Measurements from ENCODE around the gene LRMDA.

Gene LRMDA

DNA sequence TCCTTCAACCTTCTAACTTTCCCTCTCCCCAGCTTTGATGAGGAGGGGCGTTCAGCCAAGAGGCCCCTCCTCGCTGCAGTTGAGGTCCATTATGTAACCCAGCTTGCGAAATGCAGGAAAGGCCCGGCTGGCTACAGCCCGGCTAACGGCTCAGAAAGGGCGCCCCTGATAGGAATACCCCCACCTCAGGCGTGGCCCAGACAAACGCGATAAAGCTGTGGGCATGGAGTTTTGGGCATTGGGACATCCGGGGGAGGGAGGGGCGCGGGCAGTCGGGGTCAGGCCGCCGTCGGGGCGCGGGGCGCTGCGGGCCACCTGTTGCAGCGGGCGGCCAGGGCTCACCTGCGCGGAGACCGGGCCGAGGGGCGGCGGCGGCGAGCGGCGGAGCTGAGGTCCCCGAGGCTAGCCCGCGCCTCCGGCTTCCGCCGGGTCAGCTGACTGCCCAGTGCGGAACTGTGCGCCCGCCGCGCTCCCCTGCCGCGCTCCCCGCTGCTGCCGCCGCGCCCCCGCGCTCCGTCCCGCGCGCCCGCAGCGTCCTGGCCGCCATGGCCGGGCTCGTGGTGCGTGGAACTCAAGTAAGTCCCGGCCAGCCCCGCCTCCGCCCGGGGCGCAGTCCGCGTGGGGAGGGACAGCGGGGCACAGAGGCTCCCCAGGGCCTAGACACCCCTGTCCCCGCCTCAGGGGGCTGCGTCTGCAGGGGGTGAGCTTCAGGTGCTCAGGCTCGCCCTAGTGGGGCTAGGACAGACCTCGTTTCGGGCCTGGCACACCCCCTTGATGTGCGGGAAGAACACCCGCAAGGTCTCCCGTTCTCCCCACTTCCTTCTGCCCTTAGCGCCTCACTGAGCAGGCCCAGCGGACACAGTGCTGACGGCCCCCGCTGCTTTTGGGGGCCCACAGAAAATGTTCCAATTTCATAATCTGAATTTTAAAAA is at the start of gene LRMDA:
TSS of gene LRMDA (plus strand) at position 445 of the 932 bp plus-strand sequence.
- DNase-seq (ENCODE audit: low read depth): no peak
- peak within 1 kb of the TSS; percentile 36 for H3K4me3 ChIP-seq (ENCODE audit: low read depth, low read length)

DNA sequence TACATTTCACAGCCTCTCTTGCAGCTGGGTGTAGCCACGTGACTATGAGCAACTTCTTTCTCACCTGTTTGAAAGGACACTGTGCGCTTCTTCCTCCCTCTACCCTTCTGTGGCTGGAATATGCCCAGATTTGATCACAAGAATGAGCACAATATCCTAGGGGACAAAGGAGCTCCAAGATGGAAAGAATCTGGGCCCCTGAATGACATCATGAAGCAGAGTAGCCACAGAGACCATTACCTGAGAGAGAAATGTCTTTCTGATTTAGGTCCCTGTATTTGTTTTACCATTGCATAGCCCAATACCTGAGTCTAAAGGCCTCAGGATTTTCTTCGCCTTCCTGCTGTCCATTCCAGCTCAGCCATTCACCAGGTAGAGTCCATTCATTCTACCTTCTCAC is 45.3 kb upstream of the LRMDA start:
- H3K4me3 ChIP-seq (ENCODE audit: low read depth, low read length): no peak overlapping the region
- no peak for DNase-seq (ENCODE audit: low read depth)

DNA sequence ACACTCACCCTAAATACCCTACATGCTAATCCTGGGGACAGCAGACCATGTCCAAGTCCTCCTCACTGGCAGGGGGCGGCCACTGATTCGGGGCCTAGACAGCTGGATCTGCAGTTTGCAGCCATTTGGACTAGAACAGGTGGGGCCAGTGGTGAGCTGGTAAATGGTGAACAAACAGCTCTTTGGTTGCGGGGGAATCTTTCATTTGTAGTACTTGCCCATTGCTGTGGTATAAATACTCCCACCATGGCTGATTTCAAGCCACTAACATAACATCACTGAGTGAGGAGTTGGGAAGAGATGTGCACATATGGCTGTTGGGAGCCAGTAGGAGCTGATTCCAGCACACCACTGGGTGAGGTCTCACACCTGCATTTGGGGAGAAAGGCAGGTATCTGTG is 43.3 kb upstream of the LRMDA start:
- H3K4me3 ChIP-seq (ENCODE audit: low read depth, low read length): no peak overlapping the region
- no peak for DNase-seq (ENCODE audit: low read depth)

DNA sequence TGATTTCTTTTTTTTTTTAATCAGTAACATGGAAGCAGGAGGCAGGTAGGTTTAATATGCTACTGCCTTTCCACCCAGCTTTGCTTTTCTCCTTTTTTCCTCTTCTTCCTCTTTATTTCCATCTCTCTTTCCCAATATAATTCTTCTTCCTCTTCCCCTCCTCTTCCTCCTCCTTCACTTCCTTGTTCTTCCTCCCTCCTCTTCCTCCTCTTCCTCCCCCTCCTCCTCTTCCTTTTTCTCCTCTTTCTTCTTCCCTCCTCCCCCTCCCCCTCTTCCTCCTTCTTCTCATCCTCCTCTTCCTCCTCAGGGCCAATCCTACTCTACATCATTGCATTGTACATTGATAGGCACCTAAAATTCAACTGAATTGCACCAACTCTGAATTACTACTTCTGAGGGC is 41.2 kb upstream of the LRMDA start:
- no peak for DNase-seq (ENCODE audit: low read depth)
- no peak overlapping the region for H3K4me3 ChIP-seq (ENCODE audit: low read depth, low read length)

DNA sequence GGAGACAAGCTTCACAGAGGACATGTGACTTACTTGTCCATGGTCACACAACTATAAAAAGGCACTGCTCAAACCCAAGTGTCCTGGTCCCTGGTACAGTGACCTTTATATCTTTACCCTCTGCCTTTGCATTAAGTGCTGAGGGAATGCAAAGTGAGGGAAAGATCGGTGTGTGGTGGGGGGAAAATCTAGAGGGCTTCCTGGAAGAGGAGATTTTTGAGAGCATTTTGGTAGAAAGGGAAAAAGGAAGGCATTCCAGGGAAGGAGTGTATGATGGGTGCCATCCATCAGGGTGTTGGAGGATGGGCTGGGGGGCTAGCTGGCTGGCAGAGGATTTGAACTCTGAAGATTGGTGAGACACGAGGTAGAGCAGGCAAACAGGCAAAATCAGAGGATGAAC is 39.2 kb upstream of the LRMDA start:
- no peak overlapping the region for H3K4me3 ChIP-seq (ENCODE audit: low read depth, low read length)
- DNase-seq (ENCODE audit: low read depth): no peak

DNA sequence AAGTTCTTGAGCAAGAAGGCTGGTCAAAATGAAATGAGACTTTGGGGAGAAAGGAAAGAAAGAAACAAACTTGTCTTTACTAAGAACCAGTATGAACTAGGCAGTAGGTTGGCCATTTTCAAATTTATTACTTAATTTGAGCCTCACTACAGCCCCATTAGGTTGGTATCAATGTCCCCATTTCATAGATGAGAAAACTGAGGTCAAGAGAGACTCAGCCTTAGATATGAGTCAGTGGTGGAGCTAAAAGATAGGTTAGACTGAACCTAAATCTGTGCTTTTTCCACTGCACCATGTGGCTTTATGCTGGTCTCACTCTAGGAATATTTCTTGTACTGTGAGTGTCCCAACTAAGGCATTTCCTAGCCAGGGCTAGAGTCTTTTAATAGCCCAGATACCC is 38.7 kb upstream of the LRMDA start:
- no peak overlapping the region for H3K4me3 ChIP-seq (ENCODE audit: low read depth, low read length)
- no peak for DNase-seq (ENCODE audit: low read depth)

DNA sequence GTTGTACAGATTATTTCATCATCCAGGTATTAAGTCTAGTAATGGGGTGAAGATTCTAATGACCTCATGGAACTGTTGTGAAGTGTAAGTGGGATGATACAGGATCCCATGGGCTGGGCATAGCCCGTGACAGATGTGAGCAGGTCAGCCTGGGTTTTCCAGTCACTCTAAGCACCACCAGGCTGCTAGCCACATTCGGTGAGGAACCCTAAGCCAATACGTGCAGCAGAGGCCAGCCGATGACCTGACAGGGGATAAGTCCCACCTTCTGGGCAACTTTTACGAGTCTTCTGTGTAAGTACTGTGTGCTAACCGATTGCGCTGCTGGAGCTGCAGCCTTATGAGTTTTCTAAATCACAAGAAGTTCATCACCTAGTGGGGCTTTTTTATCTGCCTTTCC is 37.2 kb upstream of the LRMDA start:
- no peak for DNase-seq (ENCODE audit: low read depth)
- no peak overlapping the region for H3K4me3 ChIP-seq (ENCODE audit: low read depth, low read length)

DNA sequence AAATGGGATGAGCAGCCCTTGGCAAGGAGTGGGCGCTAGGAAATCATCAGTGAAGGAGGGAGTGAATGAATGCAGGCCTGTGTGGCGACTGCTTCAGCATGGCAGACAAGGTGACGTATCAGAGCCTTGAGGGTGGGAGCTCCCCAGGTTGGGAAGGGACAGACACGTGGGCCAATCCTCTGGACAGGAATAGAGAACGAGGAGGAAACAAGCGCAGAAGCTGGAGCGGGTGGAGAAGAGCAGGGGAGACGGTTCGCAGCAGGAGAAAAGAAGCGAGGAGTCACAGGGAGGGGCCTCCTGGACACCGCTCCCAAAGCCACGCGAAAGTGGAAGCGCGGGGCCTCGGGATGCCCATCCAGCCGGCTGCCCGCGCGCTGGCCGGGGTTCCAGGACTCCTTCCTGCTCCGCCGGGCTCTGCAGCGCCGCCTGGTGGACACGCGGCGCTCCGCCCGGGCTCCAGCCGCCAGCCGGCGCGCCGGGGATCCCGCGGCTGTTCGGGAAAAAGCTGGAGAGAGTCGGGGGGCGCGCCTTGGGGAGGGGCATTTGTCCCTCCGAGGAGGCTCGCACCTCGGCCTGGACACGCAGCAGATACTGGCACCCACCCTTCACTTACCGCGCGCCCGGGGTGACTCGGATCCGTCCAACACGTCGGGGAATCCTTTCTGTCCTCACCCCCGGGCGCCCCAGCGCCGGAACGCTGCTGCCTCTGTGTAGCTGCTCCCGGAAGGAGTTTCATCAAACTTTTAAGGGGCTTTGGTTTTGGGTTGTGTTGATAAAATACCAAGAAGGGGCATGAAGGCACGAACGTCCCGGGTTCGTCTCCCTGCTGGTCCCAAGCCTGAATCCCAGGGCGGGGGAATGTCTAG is 36.1 kb upstream of the LRMDA start:
- peak overlapping the region; percentile 15 for H3K4me3 ChIP-seq (ENCODE audit: low read depth, low read length)
- DNase-seq (ENCODE audit: low read depth): no peak

DNA sequence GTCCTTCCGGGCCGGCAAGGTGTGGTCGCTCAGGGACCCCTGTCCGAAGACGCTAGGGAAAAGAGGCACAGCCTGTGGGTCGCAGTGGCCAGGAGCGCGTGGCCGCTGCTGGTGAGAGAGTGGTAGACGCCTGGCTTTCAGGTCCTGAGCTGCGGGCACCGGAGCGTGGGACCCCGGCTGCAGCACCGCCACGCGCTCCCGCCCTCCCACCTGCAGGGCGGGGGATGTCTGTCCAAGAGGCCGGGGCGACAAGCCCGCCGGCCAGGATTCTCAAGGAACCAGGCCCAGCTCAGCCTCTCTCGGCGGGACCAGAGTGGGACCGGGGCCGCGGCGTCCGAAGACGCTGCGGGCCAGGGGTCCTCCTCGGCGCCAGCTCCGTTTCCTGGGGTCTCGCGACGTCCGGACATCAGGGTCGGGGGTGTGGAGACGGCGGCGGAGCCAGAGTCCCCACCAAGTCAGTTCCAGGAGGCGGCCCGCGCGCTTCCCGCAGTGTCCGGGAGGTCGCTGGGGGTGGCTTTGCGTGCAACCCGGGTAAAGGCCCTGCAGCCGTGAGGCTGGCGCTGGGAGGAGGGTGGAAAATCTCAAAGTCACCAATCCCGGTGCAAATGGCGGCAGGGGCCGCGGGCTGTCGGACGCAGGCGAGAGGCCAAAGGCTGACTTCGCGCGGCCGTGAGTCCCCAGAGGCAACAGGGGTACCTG is 35.3 kb upstream of the LRMDA start:
- DNase-seq (ENCODE audit: low read depth): no peak
- H3K4me3 ChIP-seq (ENCODE audit: low read depth, low read length): peak overlapping the region; percentile 98

DNA sequence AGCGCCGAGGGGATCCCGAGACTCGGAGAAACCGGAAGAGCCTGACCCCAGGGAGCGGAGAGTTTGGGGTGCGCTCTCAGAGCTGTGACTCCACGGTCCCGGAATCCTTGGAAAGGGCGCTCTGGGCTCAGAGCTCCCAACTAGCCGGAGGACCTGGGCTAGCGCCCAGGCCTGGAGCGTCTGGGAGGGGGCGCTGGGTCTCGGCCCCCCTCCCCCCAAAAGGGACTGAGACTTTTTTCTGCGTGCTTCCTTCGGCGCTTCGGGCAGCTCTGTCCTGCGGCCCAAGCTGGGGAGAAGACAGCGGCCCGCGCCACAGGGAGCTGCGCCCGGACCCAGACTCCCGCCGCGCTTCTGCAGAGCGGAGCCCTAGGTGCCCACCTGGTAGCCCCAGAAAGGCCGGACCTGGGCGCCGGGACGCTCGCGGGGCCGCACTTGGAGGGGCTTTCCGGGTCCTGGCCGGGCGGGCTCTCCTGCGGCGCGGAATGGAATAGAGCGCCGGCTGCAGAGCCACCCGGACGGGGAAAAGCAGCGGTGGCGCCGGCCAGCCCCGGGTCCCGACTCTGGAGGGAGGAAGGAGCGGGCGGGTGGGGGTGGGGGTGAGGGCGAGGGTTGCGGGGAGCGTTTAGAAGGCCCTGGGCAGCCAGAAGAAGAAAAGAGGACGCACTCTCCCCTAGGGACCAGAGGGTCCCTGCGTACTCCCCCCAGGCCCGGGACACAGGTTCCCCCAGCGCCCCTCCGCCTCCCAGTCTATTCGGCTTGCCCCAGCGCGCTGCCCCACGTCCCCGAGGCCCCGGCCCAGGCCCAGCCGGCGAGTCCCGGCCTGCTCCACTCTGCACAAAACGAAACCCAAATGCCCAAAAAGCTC is 34.6 kb upstream of the LRMDA start:
- DNase-seq (ENCODE audit: low read depth): no peak
- peak overlapping the region; percentile 98 for H3K4me3 ChIP-seq (ENCODE audit: low read depth, low read length)

DNA sequence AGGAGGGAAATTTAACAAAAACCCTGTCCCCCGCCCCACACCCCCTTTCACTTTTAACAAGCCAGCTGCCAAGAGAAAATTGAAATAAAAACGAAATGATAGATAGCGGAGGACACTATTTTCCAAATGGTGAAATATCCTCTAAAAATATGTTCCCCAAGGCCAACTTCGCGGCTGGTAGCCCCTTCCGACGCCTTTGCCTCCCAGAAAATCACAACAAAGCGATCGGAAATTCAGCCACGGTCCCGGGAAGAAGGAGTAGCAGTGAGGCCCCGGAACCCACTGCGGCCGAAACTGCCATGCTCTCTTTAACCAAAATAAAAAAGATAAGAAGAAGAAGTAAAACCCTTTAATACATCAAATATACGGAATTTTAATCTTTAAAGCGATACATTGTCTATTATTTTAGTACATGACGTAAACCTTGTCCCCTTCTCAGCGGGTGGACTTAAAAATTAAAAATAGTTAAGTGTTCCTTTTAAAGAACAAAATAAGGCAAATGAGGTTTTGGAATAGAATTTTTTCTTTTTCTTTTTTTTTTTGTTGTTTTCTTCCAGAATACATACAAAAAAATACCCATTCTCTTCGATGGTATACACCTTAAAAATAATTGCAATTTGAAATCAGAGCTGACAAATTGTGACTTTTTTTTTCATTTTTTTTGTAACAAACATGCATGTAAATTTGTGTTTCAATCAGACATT is 33.8 kb upstream of the LRMDA start:
- H3K4me3 ChIP-seq (ENCODE audit: low read depth, low read length): peak overlapping the region; percentile 98
- DNase-seq (ENCODE audit: low read depth): no peak

DNA sequence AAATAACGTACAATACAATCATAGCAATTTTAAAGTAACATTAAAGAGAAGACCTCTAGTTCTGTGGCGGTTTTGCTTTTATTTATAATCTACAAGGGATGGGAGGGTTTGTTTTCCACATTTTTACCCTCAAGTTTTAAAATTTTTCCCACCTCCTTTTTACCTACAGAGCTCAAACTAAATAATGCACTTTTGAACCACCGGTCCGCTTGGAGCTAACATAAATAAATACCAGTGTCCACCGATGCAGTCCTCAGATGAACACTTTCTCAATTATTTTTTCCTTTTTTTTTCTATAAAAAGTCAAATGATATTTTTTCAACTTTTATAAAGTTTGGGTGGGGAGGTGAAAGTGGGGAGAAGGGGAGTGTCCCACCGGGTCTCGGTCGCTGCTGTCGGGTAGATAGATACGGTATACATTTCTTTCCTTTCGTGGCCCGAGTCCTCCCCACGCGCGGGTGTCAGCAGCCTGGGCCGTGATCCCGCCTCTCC is 33.2 kb upstream of the LRMDA start:
- no peak for DNase-seq (ENCODE audit: low read depth)
- peak overlapping the region; percentile 98 for H3K4me3 ChIP-seq (ENCODE audit: low read depth, low read length)

DNA sequence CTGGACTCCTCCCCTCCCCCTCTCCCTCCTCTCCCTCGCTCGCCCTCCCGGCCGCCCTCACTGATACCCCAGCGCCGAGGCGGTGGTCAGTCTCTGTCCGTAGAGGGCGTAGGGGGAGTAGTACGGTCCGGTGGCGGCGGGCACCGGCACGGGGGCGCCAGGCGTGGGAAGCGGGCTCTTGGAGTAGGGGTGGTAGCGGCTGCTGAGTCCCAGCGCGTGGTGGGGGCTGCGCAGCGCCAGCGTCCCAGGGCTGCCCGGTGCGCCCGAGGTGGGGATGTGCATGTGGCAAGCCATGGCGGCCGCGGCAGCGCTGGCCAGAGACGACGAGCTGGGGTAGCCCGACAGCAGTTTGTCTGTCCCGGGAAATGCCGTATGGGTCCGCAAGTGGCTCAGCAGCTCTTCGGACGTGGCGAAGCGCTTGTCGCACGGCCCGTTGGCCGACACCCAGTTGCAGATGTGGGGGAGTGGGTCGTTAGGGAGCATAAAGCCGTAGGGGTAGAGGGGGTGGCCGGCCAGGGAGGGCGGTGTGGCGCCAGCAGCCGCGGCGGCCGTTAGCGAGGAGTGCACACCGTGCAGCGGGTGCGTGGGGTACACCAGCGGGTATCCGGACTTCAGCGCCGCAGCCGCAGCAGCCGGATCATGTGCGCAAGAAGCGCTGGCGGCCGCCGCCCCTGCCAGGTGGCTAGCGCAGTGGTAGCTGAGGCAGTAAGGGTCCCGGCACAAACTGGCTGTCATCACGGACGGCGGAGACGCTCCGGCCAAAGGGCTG is 32.5 kb upstream of the LRMDA start:
- no peak for DNase-seq (ENCODE audit: low read depth)

DNA sequence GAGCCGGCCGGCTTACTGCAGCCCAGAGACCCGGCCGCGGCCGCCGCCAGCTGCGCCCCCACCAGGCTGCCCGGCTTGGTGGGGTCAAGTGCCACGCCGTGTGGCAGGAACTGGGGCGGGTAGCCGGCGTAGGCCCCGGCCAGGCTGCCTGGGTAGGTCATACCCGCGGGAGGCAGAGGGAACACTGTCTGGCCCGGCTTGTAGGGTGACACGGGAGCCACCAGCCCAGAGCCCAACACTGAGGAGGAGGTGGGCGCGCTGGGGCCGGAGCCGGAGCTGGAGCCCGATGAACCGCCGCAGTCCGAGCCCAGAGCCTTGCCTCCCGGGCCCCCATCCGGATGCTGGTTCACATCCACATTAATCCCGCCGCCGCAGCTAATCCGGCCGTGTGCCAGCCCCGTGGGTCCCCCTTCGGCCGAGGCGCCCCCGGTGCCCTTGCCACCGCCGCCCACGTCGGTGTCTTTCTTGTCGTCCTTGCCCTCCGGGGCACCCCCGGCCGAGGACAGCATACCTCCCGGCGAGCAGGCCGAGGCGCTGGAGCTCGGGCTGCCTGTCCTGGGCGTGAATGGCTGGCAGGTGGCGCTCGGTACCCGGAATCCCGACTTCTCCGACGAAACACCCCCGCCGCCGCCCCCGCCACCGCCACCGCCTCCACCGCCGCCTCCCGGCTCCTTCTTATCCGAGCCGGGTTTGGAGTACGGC is 31.8 kb upstream of the LRMDA start:
- DNase-seq (ENCODE audit: low read depth): peak; percentile 32
- H3K4me3 ChIP-seq (ENCODE audit: low read depth, low read length): peak overlapping the region; percentile 98

More for the DNA sequence above, 32.5 kb upstream of the LRMDA start:
- H3K4me3 ChIP-seq (ENCODE audit: low read depth, low read length): peak overlapping the region; percentile 98

DNA sequence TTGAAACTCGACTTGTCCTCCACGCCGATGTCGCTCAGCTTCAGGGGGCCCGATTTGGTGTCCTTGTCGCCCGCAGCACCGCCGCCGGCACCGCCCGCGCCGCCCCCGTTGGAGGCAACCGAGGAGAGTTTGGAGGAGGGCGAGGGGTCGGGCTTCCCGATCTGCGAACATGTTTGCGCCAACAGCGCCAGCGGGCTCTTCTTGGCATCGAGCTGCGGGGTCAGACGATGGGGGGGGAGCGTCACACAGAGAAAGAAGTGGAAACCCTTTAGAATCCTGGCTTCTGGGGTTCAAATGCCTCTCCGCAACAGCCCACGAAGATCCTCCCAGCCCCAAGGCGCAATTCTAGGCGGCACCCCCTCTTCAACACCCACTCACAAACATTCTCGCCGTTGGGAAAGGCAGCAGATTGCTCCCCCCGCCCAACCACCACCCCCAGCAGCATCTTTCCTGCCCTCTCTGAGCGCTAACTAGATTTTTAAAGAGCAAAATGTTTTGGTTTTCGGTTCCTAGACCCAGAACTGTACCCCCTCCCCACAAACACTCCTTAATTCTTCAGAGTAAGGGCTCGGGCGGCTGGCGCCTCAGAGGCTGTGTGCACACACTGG is 31.2 kb upstream of the LRMDA start:
- peak overlapping the region; percentile 98 for H3K4me3 ChIP-seq (ENCODE audit: low read depth, low read length)
- no peak for DNase-seq (ENCODE audit: low read depth)

DNA sequence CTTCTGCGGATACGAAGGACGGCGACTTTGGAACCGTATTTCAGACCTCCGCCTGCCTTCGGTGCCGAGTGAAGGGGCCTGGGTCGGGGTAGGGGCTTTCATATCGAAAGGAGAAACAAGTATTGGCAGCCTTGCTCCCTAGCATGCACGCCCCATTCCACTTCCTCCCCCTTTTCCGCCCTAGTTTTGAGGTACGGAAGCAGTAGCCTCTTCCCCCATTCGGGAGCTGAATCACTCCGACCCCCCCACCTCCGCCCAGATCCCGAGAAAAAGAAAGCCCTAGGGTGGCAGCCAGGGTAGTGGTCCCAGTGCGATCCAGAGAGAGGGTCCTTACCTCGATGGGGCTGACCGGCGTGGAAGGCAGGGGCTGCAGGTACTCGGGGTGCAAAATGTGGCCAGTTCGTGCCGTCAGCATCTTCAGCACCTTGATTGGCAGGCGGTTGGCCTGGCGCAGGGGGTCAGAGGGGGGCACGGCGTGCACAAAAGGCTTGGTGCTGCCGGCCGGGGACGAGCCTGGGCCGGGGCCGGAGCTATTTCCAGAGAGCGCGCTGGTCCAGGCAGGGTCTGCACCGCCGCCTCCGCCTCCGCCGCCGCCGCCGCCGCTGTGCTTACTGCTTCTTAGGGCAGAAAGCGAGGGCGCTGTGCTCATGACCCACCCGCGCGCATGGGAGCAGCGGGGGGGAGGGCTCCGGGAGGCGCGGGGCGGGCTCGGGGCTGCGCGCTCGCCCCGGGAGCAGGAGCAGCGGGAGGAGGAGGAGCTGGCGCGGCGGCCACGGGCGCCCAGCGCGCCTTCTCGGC is 30.5 kb upstream of the LRMDA start:
- peak overlapping the region; percentile 98 for H3K4me3 ChIP-seq (ENCODE audit: low read depth, low read length)
- peak; percentile 35 for DNase-seq (ENCODE audit: low read depth)

All from skeletal muscle cell (primary cell).